IMR-90 (cell line): ENCODE measurements around the gene TMEM63C.

Source experiments
- BHLHE40 ChIP-seq: fragments of 150-350 bp; IDR thresholded peaks from 2 replicates; pipeline ENCODE4 v1.6.1; 2016; ENCODE audit warnings: mild to moderate bottlenecking, low read depth, low read length
- CHD1 ChIP-seq: IDR thresholded peaks from 2 replicates; pipeline ENCODE4 v1.6.1; 2012; ENCODE audit warnings: low read depth, low read length, improper control_type of control experiment
- CTCF ChIP-seq: conservative IDR thresholded peaks from 2 replicates; pipeline ENCODE4 v1.5.1; 2012; ENCODE audit warnings: mild to moderate bottlenecking, low read depth, low read length, improper control_type of control experiment
- ELK1 ChIP-seq: fragments of 150-350 bp; IDR thresholded peaks from 2 replicates; pipeline ENCODE4 v1.6.1; 2016; ENCODE audit warnings: low read depth, mild to moderate bottlenecking, low read length, moderate library complexity, borderline replicate concordance
- MAFK ChIP-seq: IDR thresholded peaks from 2 replicates; pipeline ENCODE4 v1.6.1; 2012; ENCODE audit warnings: low read depth, low read length, improper control_type of control experiment
- MAZ ChIP-seq: IDR thresholded peaks from 2 replicates; pipeline ENCODE4 v1.6.1; 2012; ENCODE audit warnings: low read depth, mild to moderate bottlenecking, low read length, improper control_type of control experiment, moderate library complexity, borderline replicate concordance
- NFE2L2 ChIP-seq: fragments of 150-350 bp; IDR thresholded peaks from 2 replicates; pipeline ENCODE4 v1.6.1; 2016; ENCODE audit warnings: low read depth, mild to moderate bottlenecking, low read length
- POLR2A ChIP-seq: IDR thresholded peaks from 2 replicates; pipeline ENCODE4 v1.6.1; 2012; ENCODE audit warnings: mild to moderate bottlenecking, low read depth, low read length
- RCOR1 ChIP-seq: IDR thresholded peaks from 2 replicates; pipeline ENCODE4 v1.6.1; 2012; ENCODE audit warnings: mild to moderate bottlenecking, low read length, improper control_type of control experiment; ENCODE audit not compliant: insufficient replicate concordance
- RFX5 ChIP-seq: IDR thresholded peaks from 2 replicates; pipeline ENCODE4 v1.8.0; 2012; ENCODE audit warnings: low read depth, mild to moderate bottlenecking, low read length, moderate library complexity
- USF2 ChIP-seq: fragments of 150-350 bp; IDR thresholded peaks from 2 replicates; pipeline ENCODE4 v1.6.1; 2017; ENCODE audit warnings: mild to moderate bottlenecking, antibody characterized with exemption, low read length, low read depth

- no peak for TF ChIP-seq NFE2L2
- TF ChIP-seq CTCF = no peak
- no peak for TF ChIP-seq POLR2A
- TF ChIP-seq CHD1 = no peak
- TF ChIP-seq USF2 = no peak
- TF ChIP-seq BHLHE40 = no peak
- TF ChIP-seq RCOR1 = no peak
- no peak for TF ChIP-seq RFX5
- no peak for TF ChIP-seq MAFK
- no peak for TF ChIP-seq ELK1
- TF ChIP-seq MAZ = no peak
These were observed 3.9 kb upstream of the TMEM63C start for GRCh38 chr14:77177702-77178101.
